Liver (tissue), 9 donors: ENCODE measurements around the gene MEF2D. TPM values are rescaled to one million over a fixed set of nuclear protein-coding genes. Genes with fewer than 3 reads are reported as not detected.

Experiments used
- DNase-seq: peaks from one replicate; pipeline ENCODE4 v3.0.0-alpha.2; 2017; ENCODE audit warnings: low spot score
- H3K27ac ChIP-seq, 2 donors: one replicate each; pipeline ENCODE4 v1.7.0; 2013; ENCODE audit warnings: inconsistent platforms in 2 of 2, low read length in 2 of 2, control low read depth in 1 of 2, low read depth in 1 of 2, mild to moderate bottlenecking in 1 of 2
- H3K27me3 ChIP-seq, 4 donors: one replicate each; pipeline versions ENCODE4 v1.6.1 to v1.7.0; 2013; ENCODE audit warnings: low read length in 3 of 4, inconsistent platforms in 1 of 4, mild to moderate bottlenecking in 1 of 4, moderate library complexity in 1 of 4; ENCODE audit not compliant: control insufficient read depth in 4 of 4, insufficient read depth in 4 of 4
- H3K36me3 ChIP-seq, 4 donors: one replicate each; pipeline versions ENCODE4 v1.6.1 to v1.7.0; 2013; ENCODE audit warnings: low read length in 3 of 4, mild to moderate bottlenecking in 3 of 4, low read depth in 1 of 4, moderate library complexity in 1 of 4; ENCODE audit not compliant: control insufficient read depth in 4 of 4, insufficient read depth in 3 of 4
- H3K4me1 ChIP-seq, 4 donors: one replicate each; pipeline versions ENCODE4 v1.6.1 to v1.7.0; 2013; ENCODE audit warnings: low read length in 3 of 4, mild to moderate bottlenecking in 3 of 4, moderate library complexity in 1 of 4; ENCODE audit not compliant: control insufficient read depth in 4 of 4, insufficient read depth in 4 of 4
- H3K4me3 ChIP-seq, 3 donors: one replicate each; pipeline versions ENCODE4 v1.6.1 to v1.7.0; 2013; ENCODE audit warnings: low read length in 3 of 3, control low read depth in 1 of 3, low read depth in 1 of 3, mild to moderate bottlenecking in 1 of 3
- H3K9ac ChIP-seq, 2 donors: one replicate each; pipeline ENCODE4 v1.7.0; 2013; ENCODE audit warnings: low read length in 2 of 2, mild to moderate bottlenecking in 2 of 2, moderate library complexity in 2 of 2, control low read depth in 1 of 2, low read depth in 1 of 2
- H3K9me3 ChIP-seq, 4 donors: one replicate each; pipeline versions ENCODE4 v1.6.1 to v1.7.0; 2013; ENCODE audit warnings: low read length in 3 of 4; ENCODE audit not compliant: control insufficient read depth in 4 of 4
- CTCF ChIP-seq: fragments of 150-350 bp; IDR thresholded peaks from 2 replicates; pipeline ENCODE4 v1.5.1; 2017; ENCODE audit warnings: improper control_type of control experiment, low read depth, low read length; ENCODE audit not compliant: missing input control
- EGR1 ChIP-seq, 2 donors: IDR thresholded peaks; 2 replicates each; pipeline ENCODE4 v1.6.1; 2016 to 2018; ENCODE audit warnings: antibody characterized with exemption in 2 of 2, low read depth in 2 of 2
- FOXA1 ChIP-seq: IDR thresholded peaks from 2 replicates; pipeline ENCODE4 v1.6.1; 2016; ENCODE audit warnings: antibody characterized with exemption
- FOXA2 ChIP-seq: IDR thresholded peaks from 2 replicates; pipeline ENCODE4 v1.6.1; 2016; ENCODE audit warnings: antibody characterized with exemption
- GABPA ChIP-seq, 2 donors: IDR thresholded peaks in 1 of 2; conservative IDR thresholded peaks in 1 of 2; 2 replicates each; pipeline ENCODE4 v1.6.1; 2016; ENCODE audit warnings: antibody characterized with exemption in 2 of 2, mild to moderate bottlenecking in 1 of 2, moderate library complexity in 1 of 2
- HNF4A ChIP-seq, 2 donors: conservative IDR thresholded peaks; 2 replicates each; pipeline ENCODE4 v1.6.1; 2016; ENCODE audit warnings: antibody characterized with exemption in 2 of 2, mild to moderate bottlenecking in 2 of 2
- HNF4G ChIP-seq: IDR thresholded peaks from 2 replicates; pipeline ENCODE4 v1.6.1; 2016; ENCODE audit warnings: antibody characterized with exemption
- JUND ChIP-seq, 2 donors: IDR thresholded peaks; 2 replicates each; pipeline ENCODE4 v1.6.1; 2016; ENCODE audit warnings: antibody characterized with exemption in 2 of 2
- MAX ChIP-seq: IDR thresholded peaks from 2 replicates; pipeline ENCODE4 v1.6.1; 2016; ENCODE audit warnings: antibody characterized with exemption
- NR2F2 ChIP-seq: IDR thresholded peaks from 2 replicates; pipeline ENCODE4 v1.6.1; 2016; ENCODE audit warnings: antibody characterized with exemption
- RAD21 ChIP-seq, 2 donors: IDR thresholded peaks; 2 replicates each; pipeline ENCODE4 v1.6.1; 2016; ENCODE audit warnings: antibody characterized with exemption in 2 of 2, mild to moderate bottlenecking in 2 of 2
- RXRA ChIP-seq, 2 donors: IDR thresholded peaks; 2 replicates each; pipeline ENCODE4 v1.6.1; 2017 to 2018; ENCODE audit warnings: antibody characterized with exemption in 2 of 2, mild to moderate bottlenecking in 1 of 2
- WGBS: extraction: QIAGEN DNeasy Blood & Tissue Kit; methylation state at CpG from one replicate; pipeline ENCODE4 v1.1.7; 2013; 5-methylcytosine and 5-hydroxymethylcytosine counted together
- polyA plus RNA-seq, 2 donors: library from polyadenylated mRNA; stranded (reverse) in 1 of 2; unstranded in 1 of 2; fragments of 200-250 nt in 1 of 2; fragments of >200 nt in 1 of 2; fragmentation: Nextera tagmentation in 1 of 2; extraction: Ambion mirVana in 1 of 2; gene quantifications; one replicate each; pipeline versions ENCODE4 v1.2.1 to v1.2.3, GENCODE V29; 2013 to 2015
- total RNA-seq, 2 donors: library from RNA; depleted of rRNA; stranded (reverse); fragments of >200 nt; gene quantifications; one replicate each; pipeline ENCODE4 v1.2.3, GENCODE V29; 2014
- TF ChIP-seq, protein P1 (sequence below): IDR thresholded peaks from 2 replicates; pipeline ENCODE4 v1.6.1; 2016; ENCODE audit warnings: antibody characterized with exemption
- TF ChIP-seq, protein P2 (sequence below): IDR thresholded peaks from 2 replicates; pipeline ENCODE4 v1.6.1; 2016; ENCODE audit warnings: antibody characterized with exemption, mild to moderate bottlenecking
- TF ChIP-seq, protein P3 (sequence below): IDR thresholded peaks from 2 replicates; pipeline ENCODE4 v1.6.1; 2016; ENCODE audit warnings: antibody characterized with exemption
- donor health status: healthy.
- donor health status: healthy.
- donor health status: healthy.
- donor health status: healthy.
- donor health status: healthy.

MEF2D gene
- total and polyA plus RNA-seq, 4 donors, result 3.4 to 7.6 (median 5.5) TPM

DNA sequence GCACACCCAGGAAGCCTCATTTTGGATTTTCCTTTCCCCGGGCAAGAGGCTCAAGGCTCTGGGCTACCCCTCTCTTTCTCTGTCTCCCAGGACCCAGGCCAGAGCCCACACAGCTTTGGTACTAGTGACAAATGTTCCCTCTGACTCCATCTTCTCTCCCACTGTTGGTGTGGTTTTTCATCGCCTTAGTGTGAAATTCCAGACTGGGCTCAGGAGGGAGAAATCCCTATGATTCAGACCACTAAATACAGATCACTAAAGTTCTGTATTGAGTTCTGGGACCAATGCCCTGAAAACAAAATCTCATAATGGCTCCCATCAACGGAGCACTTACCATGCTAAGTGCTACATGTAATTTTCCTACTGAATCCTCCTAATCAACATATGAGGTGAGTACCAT is 45.7 kb upstream of the MEF2D start:
- Histone ChIP-seq H3K4me3 (no peak overlapping the region), H3K9me3 (no peaks in the 10 kb centered on the region), H3K36me3 (no peaks in the 10 kb centered on the region), H3K9ac (no peak overlapping the region), H3K4me1 (no peaks in the 10 kb centered on the region), H3K27ac (no peak overlapping the region), H3K27me3 (no peaks in the 10 kb centered on the region)
- WGBS, result 97% methylated on average over 3 of the region's 3 CpGs
- no peak for TF ChIP-seq HNF4A (conservative IDR thresholded peaks at IDR 0.05)
- no peak for TF ChIP-seq GABPA (IDR thresholded peaks at IDR 0.05 in 1 of 2, conservative IDR thresholded peaks at IDR 0.05 in 1 of 2)
- TF ChIP-seq RXRA (IDR thresholded peaks at IDR 0.05), result no peak
- TF ChIP-seq, protein P1, sequence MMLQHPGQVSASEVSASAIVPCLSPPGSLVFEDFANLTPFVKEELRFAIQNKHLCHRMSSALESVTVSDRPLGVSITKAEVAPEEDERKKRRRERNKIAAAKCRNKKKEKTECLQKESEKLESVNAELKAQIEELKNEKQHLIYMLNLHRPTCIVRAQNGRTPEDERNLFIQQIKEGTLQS, result no peak
- no peak for TF ChIP-seq MAX
- TF ChIP-seq EGR1 (IDR thresholded peaks at IDR 0.05; ENCODE audit: low read depth in 2 of 2), result no peak
- TF ChIP-seq HNF4G, result no peak
- TF ChIP-seq FOXA2, result no peak
- no peak for DNase-seq

DNA sequence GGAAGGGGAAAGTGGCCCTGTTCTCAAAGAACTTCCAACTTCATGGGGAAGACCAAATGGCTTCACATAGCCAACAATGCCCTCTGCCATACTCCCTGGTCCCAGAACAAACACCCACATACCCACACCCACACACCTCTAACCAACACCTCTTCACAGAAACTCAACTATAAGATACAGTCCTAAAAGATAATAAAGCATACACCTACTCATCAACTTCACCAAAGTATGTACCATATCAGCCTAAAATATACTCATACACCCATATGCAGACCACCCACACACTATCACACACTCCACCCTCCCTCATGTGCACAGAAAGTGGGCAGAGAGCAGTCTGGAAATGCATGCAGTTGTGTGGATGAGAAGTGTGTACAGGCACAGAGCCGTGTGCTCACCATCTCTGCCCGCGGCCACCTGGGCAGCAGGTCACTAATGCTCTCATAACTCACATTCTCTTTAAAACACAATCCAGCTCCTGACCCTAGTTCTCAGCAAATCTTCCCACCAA is 44.1 kb upstream of the MEF2D start:
- no peak for TF ChIP-seq MAX
- TF ChIP-seq, protein P2, sequence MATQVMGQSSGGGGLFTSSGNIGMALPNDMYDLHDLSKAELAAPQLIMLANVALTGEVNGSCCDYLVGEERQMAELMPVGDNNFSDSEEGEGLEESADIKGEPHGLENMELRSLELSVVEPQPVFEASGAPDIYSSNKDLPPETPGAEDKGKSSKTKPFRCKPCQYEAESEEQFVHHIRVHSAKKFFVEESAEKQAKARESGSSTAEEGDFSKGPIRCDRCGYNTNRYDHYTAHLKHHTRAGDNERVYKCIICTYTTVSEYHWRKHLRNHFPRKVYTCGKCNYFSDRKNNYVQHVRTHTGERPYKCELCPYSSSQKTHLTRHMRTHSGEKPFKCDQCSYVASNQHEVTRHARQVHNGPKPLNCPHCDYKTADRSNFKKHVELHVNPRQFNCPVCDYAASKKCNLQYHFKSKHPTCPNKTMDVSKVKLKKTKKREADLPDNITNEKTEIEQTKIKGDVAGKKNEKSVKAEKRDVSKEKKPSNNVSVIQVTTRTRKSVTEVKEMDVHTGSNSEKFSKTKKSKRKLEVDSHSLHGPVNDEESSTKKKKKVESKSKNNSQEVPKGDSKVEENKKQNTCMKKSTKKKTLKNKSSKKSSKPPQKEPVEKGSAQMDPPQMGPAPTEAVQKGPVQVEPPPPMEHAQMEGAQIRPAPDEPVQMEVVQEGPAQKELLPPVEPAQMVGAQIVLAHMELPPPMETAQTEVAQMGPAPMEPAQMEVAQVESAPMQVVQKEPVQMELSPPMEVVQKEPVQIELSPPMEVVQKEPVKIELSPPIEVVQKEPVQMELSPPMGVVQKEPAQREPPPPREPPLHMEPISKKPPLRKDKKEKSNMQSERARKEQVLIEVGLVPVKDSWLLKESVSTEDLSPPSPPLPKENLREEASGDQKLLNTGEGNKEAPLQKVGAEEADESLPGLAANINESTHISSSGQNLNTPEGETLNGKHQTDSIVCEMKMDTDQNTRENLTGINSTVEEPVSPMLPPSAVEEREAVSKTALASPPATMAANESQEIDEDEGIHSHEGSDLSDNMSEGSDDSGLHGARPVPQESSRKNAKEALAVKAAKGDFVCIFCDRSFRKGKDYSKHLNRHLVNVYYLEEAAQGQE, result no peak
- TF ChIP-seq FOXA1, result no peak
- no peak for TF ChIP-seq NR2F2
- no peak for TF ChIP-seq RXRA (IDR thresholded peaks at IDR 0.05)
- TF ChIP-seq RAD21 (IDR thresholded peaks at IDR 0.05), result no peak
- TF ChIP-seq, protein P3, sequence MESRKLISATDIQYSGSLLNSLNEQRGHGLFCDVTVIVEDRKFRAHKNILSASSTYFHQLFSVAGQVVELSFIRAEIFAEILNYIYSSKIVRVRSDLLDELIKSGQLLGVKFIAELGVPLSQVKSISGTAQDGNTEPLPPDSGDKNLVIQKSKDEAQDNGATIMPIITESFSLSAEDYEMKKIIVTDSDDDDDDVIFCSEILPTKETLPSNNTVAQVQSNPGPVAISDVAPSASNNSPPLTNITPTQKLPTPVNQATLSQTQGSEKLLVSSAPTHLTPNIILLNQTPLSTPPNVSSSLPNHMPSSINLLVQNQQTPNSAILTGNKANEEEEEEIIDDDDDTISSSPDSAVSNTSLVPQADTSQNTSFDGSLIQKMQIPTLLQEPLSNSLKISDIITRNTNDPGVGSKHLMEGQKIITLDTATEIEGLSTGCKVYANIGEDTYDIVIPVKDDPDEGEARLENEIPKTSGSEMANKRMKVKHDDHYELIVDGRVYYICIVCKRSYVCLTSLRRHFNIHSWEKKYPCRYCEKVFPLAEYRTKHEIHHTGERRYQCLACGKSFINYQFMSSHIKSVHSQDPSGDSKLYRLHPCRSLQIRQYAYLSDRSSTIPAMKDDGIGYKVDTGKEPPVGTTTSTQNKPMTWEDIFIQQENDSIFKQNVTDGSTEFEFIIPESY, result no peak
- no peak for TF ChIP-seq GABPA (IDR thresholded peaks at IDR 0.05 in 1 of 2, conservative IDR thresholded peaks at IDR 0.05 in 1 of 2)
- TF ChIP-seq CTCF, result no peak
- TF ChIP-seq HNF4G, result no peak
- no peak for TF ChIP-seq EGR1 (IDR thresholded peaks at IDR 0.05; ENCODE audit: low read depth in 2 of 2)
- no peak for TF ChIP-seq JUND (IDR thresholded peaks at IDR 0.05)
- Histone ChIP-seq H3K4me3 (no peak overlapping the region), H3K9me3 (no peaks in the 10 kb centered on the region), H3K4me1 (no peaks in the 10 kb centered on the region), H3K27ac (no peak overlapping the region), H3K9ac (no peak overlapping the region), H3K36me3 (no peaks in the 10 kb centered on the region), H3K27me3 (no peaks in the 10 kb centered on the region)
- WGBS, result over 99% methylated on average over 3 of the region's 3 CpGs
- no peak for DNase-seq
